Stimulated activated CD8-positive, alpha-beta memory T cell treated with anti-CD3 and anti-CD28 coated beads, Interleukin-2, amount 100 ng/mL, for 48 hours (primary cell): ENCODE data around the gene C10orf71.

Experiments
- DNase-seq, 2 donors: peaks; one replicate each; pipeline ENCODE4 v3.0.0-alpha.2; 2020; ENCODE audit warnings: low read depth in 2 of 2

Gene C10orf71

DNA sequence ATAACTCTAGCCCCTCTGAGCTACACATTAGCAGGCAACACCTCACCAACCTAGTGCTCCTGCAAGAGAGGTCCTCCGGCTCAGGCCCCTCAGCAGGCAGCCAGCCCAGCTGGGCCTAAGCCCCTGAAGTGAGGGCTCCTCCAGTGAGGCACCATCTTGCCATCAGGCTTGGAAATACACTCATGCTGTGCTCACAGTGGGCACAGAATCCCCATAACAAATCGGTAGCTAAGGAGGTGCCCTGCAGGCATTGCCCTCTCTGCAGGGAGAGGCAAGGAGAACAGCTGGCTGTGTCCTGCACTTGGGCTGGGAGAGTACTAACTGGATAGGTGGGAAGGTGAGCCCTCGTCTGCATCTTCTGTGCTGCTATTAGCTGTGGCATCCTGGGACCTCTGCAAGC lies 3.7 kb upstream of the C10orf71 start:
- DNase-seq, result no peak

DNA sequence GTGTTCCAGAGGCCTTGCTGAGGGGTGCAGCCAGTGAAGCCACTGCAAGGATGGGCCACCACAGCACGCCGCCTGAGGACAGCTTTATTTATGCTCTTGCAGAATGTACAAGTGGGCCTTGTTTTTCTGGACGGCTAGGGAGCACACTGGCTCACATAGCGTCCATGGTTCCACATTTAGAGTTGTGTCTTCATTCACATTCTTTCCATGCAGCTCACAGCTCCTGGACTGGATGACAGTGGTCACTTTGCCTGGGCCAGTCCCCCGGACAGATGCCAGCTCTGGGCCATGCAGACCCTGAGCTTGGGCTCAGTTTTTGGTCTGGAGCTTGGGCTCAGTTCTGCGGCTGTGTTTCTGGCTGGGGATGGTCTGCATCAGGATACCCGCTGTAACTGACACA lies 2.6 kb upstream of the C10orf71 start:
- DNase-seq, result no peak

- DNase-seq, result no peak
Observed at GRCh38 chr10:49296836-49297235, 2.1 kb upstream of the C10orf71 start.

- no peak for DNase-seq
Observed at GRCh38 chr10:49297818-49298670, 926 bp upstream of the C10orf71 start.

DNA sequence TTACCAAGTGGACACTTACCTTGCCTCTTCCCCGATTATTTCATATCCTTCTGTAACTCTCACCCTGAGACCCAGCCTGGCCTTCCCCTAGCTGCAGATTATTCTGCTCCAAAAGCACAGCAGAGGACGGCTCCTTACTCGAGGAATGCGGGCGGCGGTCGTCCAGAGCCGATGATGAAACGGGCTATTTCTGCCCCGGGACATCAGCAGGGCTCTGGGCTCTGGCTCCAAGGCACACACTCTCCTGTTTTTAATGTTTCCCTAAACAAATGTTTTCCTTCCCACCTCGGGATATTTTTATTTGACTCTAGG lies 343 bp upstream of the C10orf71 start:
- no peak for DNase-seq

GRCh38 chr10:49299816-49300139 lies 808 bp downstream of the C10orf71 start:
- no peak for DNase-seq

- DNase-seq, result no peak
Observed at GRCh38 chr10:49300140-49300974, 1.4 kb downstream of the C10orf71 start.

DNA sequence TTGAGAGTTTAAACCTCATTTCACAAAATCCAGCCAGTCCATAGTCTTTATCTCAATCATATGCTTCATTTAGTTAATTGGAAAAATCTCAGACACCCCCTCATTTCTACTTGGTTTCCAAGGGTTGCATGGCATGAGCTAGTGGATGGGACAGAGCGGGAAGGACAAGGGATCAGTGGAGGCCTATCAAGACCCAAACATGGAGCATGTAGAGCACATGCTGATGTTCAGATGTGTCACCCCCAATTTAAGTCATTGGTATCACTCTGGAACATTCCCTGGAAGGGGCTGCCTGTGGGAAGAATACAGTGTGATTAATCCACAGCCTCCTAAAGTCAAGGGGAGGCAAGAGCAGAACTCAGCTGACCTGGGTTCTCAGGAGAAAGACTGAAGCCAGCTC lies 2.3 kb downstream of the C10orf71 start:
- DNase-seq, result no peak

DNA sequence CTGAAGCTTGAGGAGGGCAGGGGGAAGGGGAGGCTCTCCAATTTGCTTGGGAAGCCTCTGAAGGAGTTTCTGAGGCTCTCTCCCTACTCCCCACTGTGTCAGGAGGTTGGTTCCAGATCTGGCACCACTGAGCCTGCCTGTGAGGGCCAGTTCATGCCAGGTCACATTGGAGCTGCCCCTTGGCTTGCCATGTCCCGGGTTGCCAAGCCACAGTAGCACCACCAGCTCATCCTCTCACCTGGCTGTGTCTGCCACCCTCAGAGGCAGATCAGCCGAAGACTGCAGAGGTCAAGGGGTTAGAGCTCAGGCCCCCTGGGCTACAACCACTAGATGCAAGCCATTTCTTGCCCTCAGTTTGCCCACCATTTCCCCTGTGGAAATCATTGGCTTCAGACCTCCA lies 3.1 kb downstream of the C10orf71 start:
- no peak for DNase-seq

GRCh38 chr10:49303711-49304110 lies 4.7 kb downstream of the C10orf71 start:
- no peak for DNase-seq

DNA sequence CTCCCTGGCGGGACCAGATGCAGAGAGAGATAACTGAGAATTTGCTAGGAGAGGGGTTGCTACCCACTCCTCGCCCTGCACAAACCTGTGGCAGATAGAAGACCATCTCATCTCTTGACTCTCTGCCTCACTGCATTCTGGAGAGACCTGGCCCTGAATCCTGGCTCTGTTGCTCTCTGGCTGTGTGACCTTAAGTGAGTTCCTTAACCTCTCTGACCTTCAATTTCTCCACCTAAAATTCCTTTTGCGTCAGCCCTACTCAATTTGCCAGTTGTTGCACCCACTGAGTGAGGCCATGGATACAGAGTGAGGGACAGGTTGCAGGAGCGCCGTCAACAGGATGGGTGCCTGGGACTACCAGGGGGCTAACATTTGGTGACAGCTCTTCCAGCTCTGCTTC lies 5.2 kb downstream of the C10orf71 start:
- no peak for DNase-seq

DNA sequence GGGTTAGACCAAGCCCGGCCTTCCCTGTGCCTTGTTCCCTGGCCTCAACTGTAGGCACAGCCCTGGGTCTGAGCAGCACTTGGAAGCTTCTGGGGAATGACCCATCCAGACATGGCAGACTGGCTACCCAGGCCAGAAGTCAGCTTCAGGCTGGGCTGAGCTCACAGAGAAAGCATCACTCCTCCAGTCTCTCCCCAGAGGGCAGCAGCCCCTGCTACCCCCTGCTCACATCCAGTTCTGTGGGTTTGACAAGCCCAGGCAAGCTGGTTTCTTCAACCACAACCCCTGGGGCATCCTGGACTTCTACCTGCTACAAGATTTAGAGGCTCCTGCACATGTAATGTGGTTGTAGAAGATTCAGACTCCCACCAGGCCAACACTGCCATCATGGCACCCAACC lies 9.0 kb downstream of the C10orf71 start:
- DNase-seq, result no peak

DNA sequence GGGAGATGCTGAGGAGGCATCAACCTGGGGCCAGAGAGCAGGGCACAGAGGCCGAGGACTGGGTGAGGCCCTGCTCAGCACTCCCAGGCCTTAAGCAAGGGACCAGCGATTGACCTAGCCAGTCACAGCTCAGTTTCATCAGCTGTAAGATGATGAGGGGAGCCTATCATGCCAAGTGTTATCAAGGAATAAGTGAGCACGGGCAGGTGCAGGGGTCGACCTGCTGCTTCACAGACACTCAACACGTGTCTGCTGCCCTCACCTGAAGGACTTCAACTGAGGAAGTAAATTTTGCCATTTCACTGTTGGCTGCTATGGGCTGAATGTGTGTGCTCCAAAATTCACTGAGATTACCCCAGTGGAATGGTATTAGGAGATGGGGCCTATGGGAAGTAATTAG lies 9.9 kb downstream of the C10orf71 start:
- no peak for DNase-seq

DNA sequence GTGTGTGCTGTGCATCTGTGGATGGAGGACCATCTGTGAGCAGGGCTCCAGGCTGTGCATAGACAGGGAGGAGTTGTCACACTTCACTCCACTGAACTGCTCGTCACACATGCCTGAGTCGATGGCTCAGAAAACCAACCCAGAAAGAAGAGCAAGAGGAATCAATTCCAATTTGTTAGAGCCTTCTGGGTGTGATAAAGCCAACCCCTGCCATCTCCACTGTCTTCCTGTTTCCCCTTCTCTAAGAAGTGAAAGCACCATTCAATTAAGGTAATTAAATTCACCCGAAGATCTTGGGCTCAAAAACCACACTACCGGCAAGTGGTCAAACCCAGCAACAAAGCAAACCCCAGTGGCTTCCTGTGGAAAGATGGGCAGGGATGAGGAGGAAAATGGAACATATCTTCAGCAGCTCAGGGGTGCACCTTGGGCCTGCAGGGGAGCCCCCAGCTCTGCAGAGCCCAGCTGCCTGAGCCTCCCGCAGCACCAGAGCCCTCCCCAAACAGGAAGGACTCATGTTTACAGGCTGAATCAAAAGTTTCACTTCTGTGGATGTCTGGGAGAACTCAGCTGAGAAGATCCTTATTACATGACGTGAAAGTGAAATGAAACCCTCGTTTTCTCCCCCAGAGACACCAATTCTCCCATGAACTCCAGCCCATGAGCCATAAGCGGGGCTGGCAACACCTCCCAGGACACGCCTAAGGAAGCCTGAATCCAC lies 10.9 kb downstream of the C10orf71 start:
- DNase-seq, result peak in 1 of 2 donors; percentile 16

DNA sequence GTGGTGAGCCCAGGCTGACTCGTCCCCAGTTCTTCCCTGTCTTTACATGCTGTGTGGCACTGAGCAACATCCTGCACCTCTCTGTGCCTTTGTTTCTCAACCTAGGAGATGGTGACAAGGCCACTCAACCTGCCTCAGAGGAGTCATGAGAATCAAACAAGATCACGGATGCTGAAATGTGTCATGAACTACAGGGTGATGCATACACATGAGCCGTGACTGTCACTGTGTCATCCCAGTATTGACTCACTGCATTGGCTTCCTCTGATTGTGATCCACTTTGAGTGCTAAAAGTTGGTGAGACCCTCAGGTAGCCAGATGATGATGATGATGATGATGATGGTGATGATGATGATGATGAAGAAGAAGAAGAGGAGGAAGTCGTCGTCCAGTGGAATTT lies 11.5 kb downstream of the C10orf71 start:
- peak in 1 of 2 donors; percentile 3 for DNase-seq

DNA sequence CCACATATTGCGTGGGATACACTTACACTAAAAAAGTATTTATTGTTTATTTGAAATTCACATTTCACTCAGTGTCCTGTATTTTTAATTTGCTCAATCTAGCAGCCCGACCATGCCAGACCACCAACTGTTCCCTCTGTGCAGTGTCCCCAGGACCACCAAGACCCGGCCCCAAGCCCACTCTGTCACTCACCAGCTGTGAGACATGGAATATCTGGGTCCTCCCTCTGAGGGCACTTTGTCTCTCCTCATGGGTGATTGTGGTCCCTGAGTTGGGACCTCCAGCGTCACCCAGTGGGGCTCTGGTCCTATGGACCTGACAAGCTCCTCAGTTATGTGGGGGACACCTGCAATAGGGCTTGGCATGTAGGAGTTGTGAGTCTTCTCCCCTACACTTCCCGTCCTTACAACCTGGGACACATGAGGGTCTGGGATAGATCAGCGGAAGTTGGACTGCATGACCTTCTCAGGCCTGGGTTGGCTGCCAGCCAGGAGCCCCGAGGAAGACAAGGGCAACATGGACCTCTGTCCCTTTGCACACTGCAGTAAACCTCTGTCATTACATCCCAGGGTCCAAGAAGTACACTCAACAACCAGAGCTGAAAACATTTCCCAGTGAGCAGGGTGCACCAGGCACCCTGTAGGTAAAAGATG lies 12.1 kb downstream of the C10orf71 start:
- no peak for DNase-seq

DNA sequence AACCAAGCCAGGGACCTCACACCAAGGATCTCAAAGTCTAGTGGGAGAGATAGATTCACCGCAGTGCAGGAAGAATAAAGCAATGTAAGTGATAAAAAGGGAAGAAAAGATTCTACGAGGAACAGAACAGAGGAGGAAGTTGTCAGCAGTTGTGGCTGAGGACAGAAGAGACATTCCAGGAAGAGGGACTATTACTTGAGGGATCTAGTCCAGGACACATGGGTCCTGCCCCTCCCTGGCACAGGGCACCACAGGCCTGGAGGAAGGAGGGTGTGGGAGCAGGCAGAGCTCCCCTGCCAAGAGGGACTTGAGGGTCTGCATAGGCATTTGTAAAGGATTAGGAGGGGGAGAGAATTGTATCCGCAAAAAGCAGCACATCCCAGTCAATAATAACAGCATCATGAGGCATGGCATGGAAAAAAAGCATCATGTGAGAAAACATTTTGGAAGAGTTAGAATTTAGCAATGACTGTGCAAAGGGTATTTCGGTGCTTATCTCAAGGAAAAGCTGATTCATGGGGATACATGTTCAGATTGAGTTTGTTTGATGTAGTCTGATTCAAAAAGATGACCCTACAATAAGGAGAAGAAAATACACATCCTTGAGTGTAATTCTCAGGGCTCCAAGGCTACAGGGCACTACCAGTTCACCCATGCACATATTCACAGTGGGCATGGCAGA lies 12.7 kb downstream of the C10orf71 start:
- DNase-seq, result no peak

- no peak for DNase-seq
Observed at GRCh38 chr10:49312246-49312869, 13.4 kb downstream of the C10orf71 start.

GRCh38 chr10:49313501-49314070 lies 14.6 kb downstream of the C10orf71 start:
- DNase-seq, result no peak

DNA sequence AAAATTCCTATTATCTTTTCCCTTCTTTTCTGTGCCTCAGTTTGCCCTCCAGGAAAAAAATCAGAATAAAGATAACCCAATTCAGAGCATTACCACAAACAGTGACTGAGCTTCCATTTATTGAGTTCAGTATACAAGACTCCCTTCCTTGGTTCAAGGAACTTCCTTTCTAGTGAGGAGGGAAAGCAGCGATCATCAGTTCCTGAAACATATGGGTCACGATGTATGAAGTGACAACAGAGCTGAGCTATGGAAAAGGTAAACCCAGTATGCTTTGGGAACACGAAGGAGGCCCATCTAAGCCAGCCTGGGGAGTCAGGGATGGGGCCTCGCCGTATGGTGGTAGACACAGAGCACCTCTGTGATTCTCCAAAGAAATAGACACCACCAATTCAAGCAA lies 15.8 kb downstream of the C10orf71 start:
- DNase-seq, result no peak

GRCh38 chr10:49318028-49318427 lies 19.1 kb downstream of the C10orf71 start:
- no peak for DNase-seq
